ENCODE measurements around the gene CDC42EP4.

Gene CDC42EP4

GRCh38 chr17:73343739-73344454, 32.1 kb upstream of the CDC42EP4 start:
- H3K4me3 ChIP-seq (ENCODE audit: low read depth, low read length): no peak overlapping the region
- DNase-seq (ENCODE audit: low read depth): no peak
- no peak for TF ChIP-seq CTCF (conservative IDR thresholded peaks at IDR 0.05; ENCODE audit: low read depth, low read length)

- no peak for TF ChIP-seq CTCF (conservative IDR thresholded peaks at IDR 0.05; ENCODE audit: low read depth, low read length)
- H3K4me3 ChIP-seq (ENCODE audit: low read depth, low read length): peak overlapping the region; percentile 30
- peak; percentile 90 for DNase-seq (ENCODE audit: low read depth)
Measured at GRCh38 chr17:73343168-73343634, 31.4 kb upstream of the CDC42EP4 start.

GRCh38 chr17:73342541-73343167, 30.9 kb upstream of the CDC42EP4 start:
- peak overlapping the region; percentile 30 for H3K4me3 ChIP-seq (ENCODE audit: low read depth, low read length)
- peak; percentile 38 for TF ChIP-seq CTCF (conservative IDR thresholded peaks at IDR 0.05; ENCODE audit: low read depth, low read length)
- DNase-seq (ENCODE audit: low read depth): peak; percentile 61

- H3K4me3 ChIP-seq (ENCODE audit: low read depth, low read length): no peak overlapping the region
- peak; percentile 88 for DNase-seq (ENCODE audit: low read depth)
- TF ChIP-seq CTCF (conservative IDR thresholded peaks at IDR 0.05; ENCODE audit: low read depth, low read length): no peak
Measured at GRCh38 chr17:73342050-73342522, 30.3 kb upstream of the CDC42EP4 start.

GRCh38 chr17:73341350-73342049, 29.7 kb upstream of the CDC42EP4 start:
- H3K4me3 ChIP-seq (ENCODE audit: low read depth, low read length): no peak overlapping the region
- no peak for DNase-seq (ENCODE audit: low read depth)
- TF ChIP-seq CTCF (conservative IDR thresholded peaks at IDR 0.05; ENCODE audit: low read depth, low read length): no peak

- H3K4me3 ChIP-seq (ENCODE audit: low read depth, low read length): no peak overlapping the region
- peak; percentile 49 for TF ChIP-seq CTCF (conservative IDR thresholded peaks at IDR 0.05; ENCODE audit: low read depth, low read length)
- DNase-seq (ENCODE audit: low read depth): peak; percentile 93
Measured at GRCh38 chr17:73340093-73340596, 28.3 kb upstream of the CDC42EP4 start.
